Measurements from ENCODE around the gene SENP7.
"Not testable (repeated sequence)": the region's sequence is repeated elsewhere in the genome, so short reads cannot be mapped to it uniquely, and the experiment has no call there.

The SENP7 gene

DNA sequence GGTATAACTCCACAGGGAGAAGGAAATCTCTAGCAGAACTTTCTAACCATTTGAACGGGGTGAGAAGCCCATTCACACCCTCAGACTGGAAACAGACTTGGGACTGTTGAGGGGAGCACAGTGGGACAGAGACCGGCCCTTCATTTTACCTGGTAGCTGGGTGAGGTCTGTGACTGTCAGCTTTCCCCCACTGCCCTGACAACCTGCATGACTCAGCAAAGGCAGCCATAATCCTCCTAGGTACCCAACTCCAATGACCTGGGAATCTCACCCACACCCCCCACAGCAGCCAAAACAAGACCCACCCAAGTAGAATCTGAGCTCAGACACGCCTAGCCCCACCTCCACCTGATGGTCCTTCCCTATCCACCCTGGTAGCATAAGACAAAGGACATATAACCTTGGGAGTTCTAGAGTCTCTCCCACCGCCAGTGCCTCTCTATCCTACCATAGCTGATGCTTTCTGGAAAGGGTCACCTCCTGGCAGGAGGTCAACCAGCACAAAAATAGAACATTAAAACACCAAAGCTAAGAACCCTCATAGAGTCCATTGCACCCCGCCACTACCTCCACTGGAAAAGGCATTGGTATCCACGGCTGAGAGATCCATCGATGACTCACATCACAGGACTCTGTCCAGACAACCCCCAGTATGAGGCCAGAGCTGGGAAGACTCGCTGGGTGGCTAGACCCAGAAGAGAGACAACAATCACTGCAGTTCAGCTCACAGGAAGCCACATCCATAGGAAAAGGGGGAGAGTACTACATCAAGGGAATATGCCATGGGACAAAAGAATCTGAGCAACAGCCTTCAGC is 28.0 kb downstream of the SENP7 start:
- Histone ChIP-seq H3K27me3 (ENCODE audit: control insufficient read depth, insufficient read depth, low read length) (no peaks in the 10 kb centered on the region), H3K9ac (ENCODE audit: low read length) (no peak overlapping the region), H3K9me3 (ENCODE audit: control insufficient read depth, insufficient read depth, low read depth, low read length) (no peaks in the 10 kb centered on the region), H3K36me3 (ENCODE audit: control insufficient read depth, insufficient read depth, low read length) (no peaks in the 10 kb centered on the region), H3K4me3 (ENCODE audit: low read depth, low read length) (no peak overlapping the region; the same call in 1 of the 2 replicates), H3K27ac (ENCODE audit: low read depth, low read length) (peak overlapping the region; percentile 41; the same call in 1 of the 2 replicates), H3K4me1 (ENCODE audit: control insufficient read depth, insufficient read depth, low read length) (peaks cover 11% of the 10 kb centered on the region; the same call in 1 of the 2 replicates)

DNA sequence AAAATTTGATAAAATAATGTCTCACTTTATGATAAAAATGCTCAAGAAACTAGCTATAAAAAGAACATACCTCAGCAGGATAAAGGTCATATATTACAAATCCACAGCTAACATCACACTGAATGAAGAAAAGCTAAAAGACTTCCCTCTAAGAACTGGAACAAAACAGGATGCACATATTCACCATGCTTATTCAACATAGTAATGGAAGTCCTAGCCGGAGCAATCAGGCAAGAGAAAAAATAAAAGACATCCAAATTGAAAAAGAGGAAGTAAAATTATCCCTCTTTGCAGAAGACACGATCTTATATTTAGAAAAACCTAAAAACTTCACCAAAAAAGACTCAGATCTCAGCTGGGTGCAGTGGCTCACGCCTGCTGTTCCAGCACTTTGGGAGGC is 34.0 kb downstream of the SENP7 start:
- Histone ChIP-seq H3K27ac (ENCODE audit: low read depth, low read length) (no peak overlapping the region), H3K36me3 (ENCODE audit: control insufficient read depth, insufficient read depth, low read length) (no peaks in the 10 kb centered on the region), H3K9me3 (ENCODE audit: control insufficient read depth, insufficient read depth, low read depth, low read length) (0 out of 2 replicates have a peak, but pooled peaks cover 2% of the 10 kb centered on the region), H3K9ac (ENCODE audit: low read length) (no peak overlapping the region), H3K27me3 (ENCODE audit: control insufficient read depth, insufficient read depth, low read length) (no peaks in the 10 kb centered on the region), H3K4me3 (ENCODE audit: low read depth, low read length) (no peak overlapping the region), H3K4me1 (ENCODE audit: control insufficient read depth, insufficient read depth, low read length) (no peaks in the 10 kb centered on the region)

DNA sequence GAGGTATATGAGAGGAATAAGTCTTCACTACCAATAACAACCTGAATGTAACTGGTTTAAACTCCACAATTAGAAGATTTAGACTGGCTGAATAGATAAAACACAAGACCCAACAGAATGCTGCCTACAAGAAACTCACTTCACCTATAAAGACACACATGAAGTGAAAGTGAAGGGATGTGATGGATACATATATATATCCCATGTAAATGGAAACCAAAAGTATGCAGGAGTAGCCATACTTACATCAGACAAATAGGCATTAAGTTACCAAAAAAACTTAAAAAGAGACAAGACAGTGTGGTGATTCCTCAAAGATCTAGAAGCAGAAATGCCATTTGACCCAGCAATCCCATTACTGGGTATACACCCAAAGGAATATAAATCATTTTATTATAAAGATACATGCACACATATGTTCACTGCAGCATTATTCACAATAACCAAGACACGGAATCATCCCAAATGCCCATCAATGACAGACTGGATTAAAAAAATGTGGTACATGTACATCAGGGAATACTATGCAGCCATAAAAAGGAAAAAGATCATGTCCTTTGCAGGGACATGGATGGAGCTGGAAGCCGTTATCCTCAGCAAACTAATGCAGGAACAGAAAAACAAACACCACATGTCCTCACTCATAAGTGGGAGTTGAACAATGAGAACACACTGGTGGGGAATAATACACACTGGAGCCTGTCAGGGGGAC is 38.0 kb downstream of the SENP7 start:
- not testable (repeated sequence) for H3K4me3 ChIP-seq (ENCODE audit: low read depth, low read length); H3K4me1 ChIP-seq (ENCODE audit: control insufficient read depth, insufficient read depth, low read length); H3K9me3 ChIP-seq (ENCODE audit: control insufficient read depth, insufficient read depth, low read depth, low read length); H3K27me3 ChIP-seq (ENCODE audit: control insufficient read depth, insufficient read depth, low read length); H3K36me3 ChIP-seq (ENCODE audit: control insufficient read depth, insufficient read depth, low read length); H3K27ac ChIP-seq (ENCODE audit: low read depth, low read length); H3K9ac ChIP-seq (ENCODE audit: low read length)

DNA sequence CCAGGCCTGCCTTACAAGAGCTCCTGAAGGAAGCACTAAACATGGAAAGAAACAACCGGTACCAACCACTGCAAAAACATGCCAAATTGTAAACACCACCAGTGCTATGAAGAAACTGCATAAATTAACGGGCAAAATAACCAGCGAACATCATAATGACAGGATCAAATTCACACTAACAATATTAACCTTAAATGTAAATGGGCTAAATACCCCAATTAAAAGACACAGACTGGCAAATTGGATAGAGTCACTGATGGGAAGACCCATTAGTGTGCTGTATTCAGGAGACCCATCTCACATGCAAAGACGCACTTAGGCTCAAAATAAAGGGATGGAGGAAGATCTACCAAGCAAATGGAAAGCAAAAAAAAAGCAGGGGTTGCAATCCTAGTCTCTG is 44.3 kb downstream of the SENP7 start:
- not testable (repeated sequence) for H3K27ac ChIP-seq (ENCODE audit: low read depth, low read length); H3K27me3 ChIP-seq (ENCODE audit: control insufficient read depth, insufficient read depth, low read length); H3K36me3 ChIP-seq (ENCODE audit: control insufficient read depth, insufficient read depth, low read length); H3K4me1 ChIP-seq (ENCODE audit: control insufficient read depth, insufficient read depth, low read length); H3K4me3 ChIP-seq (ENCODE audit: low read depth, low read length); H3K9me3 ChIP-seq (ENCODE audit: control insufficient read depth, insufficient read depth, low read depth, low read length); H3K9ac ChIP-seq (ENCODE audit: low read length)

DNA sequence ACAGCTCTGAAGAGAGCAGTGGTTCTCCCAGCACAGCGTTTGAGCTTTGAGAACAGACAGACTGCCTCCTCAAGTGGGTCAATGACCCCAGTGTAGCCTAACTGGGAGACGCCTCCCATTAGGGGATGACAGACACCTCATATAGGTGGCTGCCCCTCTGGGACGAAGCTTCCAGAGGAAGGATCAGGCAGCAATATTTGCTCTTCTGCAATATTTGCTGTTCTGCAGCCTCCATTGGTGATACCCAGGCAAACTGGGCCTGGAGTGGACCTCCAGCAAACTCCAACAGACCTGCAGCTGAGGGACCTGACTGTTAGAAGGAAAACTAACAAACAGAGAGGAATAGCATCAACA is 45.7 kb downstream of the SENP7 start:
- not testable (repeated sequence) for H3K9ac ChIP-seq (ENCODE audit: low read length); H3K27ac ChIP-seq (ENCODE audit: low read depth, low read length); H3K4me1 ChIP-seq (ENCODE audit: control insufficient read depth, insufficient read depth, low read length); H3K36me3 ChIP-seq (ENCODE audit: control insufficient read depth, insufficient read depth, low read length); H3K9me3 ChIP-seq (ENCODE audit: control insufficient read depth, insufficient read depth, low read depth, low read length); H3K27me3 ChIP-seq (ENCODE audit: control insufficient read depth, insufficient read depth, low read length)
- peak overlapping the region; percentile 60; the same call in 1 of the 2 replicates for H3K4me3 ChIP-seq (ENCODE audit: low read depth, low read length)

DNA sequence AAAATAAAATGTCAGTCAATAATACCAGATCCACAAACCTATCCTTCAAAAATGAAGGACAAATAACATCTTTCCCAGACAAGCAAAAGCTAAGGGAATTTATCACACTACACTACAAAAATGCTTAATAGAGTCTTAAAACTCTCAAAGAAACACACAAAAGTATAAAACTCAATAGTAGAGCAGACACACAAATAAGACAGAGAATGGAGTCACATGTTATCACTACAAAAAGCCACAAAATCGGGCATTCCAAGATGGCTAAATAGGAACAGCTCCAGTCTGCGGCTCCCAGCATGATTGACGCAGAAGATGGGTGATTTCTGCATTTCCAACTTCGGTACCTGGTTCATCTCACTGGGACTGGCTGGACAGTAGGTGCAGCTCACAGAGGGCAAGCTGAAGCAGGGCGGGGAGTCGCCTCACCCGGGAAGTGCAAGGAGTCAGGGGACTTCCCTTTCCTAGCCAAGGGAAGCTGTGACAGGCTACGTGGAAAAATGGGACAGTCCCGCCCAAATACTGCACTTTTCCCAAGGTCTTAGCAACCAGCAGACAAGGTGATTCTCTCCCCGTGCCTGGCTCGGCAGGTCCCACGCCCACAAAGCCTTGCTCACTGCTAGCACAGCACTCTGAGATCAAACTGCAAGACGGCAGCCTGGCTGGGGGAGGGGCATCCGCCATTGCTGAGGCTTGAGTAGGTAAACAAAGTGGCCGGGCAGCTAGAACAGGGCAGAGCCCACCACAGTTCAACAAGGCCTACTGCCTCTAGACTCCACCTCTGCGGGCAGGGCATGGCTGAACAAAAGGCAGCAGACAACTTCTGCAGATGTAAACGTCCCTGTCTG is 46.3 kb downstream of the SENP7 start:
- no peaks in the 10 kb centered on the region for H3K36me3 ChIP-seq (ENCODE audit: control insufficient read depth, insufficient read depth, low read length)
- no peak overlapping the region for H3K27ac ChIP-seq (ENCODE audit: low read depth, low read length)
- no peaks in the 10 kb centered on the region for H3K27me3 ChIP-seq (ENCODE audit: control insufficient read depth, insufficient read depth, low read length)
- H3K4me1 ChIP-seq (ENCODE audit: control insufficient read depth, insufficient read depth, low read length) = 0 out of 2 replicates have a peak, but pooled peaks cover 4% of the 10 kb centered on the region
- H3K4me3 ChIP-seq (ENCODE audit: low read depth, low read length) = peak overlapping the region; percentile 60
- H3K9ac ChIP-seq (ENCODE audit: low read length) = peak overlapping the region; percentile 32
- peaks cover 4% of the 10 kb centered on the region for H3K9me3 ChIP-seq (ENCODE audit: control insufficient read depth, insufficient read depth, low read depth, low read length)

DNA sequence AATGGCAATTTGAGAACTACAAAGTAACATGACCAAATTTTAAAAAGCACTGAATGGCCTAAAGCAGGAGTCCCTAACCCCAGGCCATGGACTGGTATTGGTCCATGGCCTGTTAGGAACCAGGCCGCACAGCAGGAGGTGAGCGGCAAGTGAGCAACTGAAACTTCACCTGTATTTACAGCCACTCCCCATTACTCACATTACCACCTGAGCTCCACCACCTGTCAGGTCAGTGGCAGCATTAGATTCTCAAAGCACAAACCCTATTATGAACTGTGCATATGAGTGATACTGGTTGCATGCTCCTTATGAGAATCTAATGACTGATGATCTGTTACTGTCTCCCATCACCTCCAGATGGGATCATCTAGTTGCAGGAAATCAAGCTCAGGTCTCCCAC is 48.8 kb downstream of the SENP7 start:
- Histone ChIP-seq H3K27ac (ENCODE audit: low read depth, low read length) (no peak overlapping the region), H3K36me3 (ENCODE audit: control insufficient read depth, insufficient read depth, low read length) (no peaks in the 10 kb centered on the region), H3K9ac (ENCODE audit: low read length) (no peak overlapping the region), H3K4me1 (ENCODE audit: control insufficient read depth, insufficient read depth, low read length) (0 out of 2 replicates have a peak, but pooled peaks cover 4% of the 10 kb centered on the region), H3K27me3 (ENCODE audit: control insufficient read depth, insufficient read depth, low read length) (no peaks in the 10 kb centered on the region), H3K9me3 (ENCODE audit: control insufficient read depth, insufficient read depth, low read depth, low read length) (peaks cover 4% of the 10 kb centered on the region), H3K4me3 (ENCODE audit: low read depth, low read length) (no peak overlapping the region)

DNA sequence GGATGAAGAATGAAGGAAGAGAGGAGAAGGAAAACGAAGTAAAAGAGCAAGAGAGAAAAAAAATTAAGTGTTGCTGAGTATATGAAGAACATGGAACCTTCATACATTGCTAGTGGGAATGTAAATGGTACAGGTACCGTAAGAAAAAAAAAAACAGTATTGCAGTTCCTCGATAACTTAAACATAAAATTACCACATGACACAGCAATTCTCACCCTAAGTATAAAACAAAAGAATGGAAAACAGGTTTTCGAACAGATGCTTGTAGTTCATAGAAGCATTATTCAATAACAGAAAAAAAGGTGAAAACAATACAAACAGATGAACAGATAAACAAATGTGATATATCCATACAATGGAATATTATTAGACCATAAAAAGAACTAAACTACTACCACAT is 51.6 kb downstream of the SENP7 start:
- Histone ChIP-seq H3K4me1 (ENCODE audit: control insufficient read depth, insufficient read depth, low read length) (no peaks in the 10 kb centered on the region), H3K9ac (ENCODE audit: low read length) (no peak overlapping the region), H3K9me3 (ENCODE audit: control insufficient read depth, insufficient read depth, low read depth, low read length) (peaks cover 4% of the 10 kb centered on the region; the same call in 1 of the 2 replicates), H3K27me3 (ENCODE audit: control insufficient read depth, insufficient read depth, low read length) (no peaks in the 10 kb centered on the region), H3K4me3 (ENCODE audit: low read depth, low read length) (no peak overlapping the region), H3K27ac (ENCODE audit: low read depth, low read length) (no peak overlapping the region), H3K36me3 (ENCODE audit: control insufficient read depth, insufficient read depth, low read length) (no peaks in the 10 kb centered on the region)

DNA sequence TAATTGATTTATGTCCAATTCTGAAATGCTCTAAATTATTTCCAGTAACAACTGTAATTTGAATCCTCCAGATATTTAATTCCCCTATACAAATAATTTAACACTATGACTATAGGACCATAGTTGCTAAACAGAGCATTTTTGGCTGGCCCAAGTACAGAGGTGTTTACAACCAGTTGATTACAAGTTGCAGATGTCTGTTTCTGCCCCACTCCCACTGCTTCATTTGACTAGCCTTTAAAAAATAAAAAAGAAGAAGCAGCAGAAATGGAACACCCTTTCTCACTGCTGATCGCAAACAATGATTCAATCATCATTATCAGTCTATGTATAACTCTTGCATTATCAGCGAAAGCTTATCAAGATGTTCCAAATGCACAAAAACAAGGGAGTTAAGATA is 54.6 kb downstream of the SENP7 start:
- H3K4me3 ChIP-seq (ENCODE audit: low read depth, low read length) = no peak overlapping the region
- H3K9ac ChIP-seq (ENCODE audit: low read length) = no peak overlapping the region
- 0 out of 2 replicates have a peak, but pooled peaks cover 3% of the 10 kb centered on the region for H3K9me3 ChIP-seq (ENCODE audit: control insufficient read depth, insufficient read depth, low read depth, low read length)
- H3K4me1 ChIP-seq (ENCODE audit: control insufficient read depth, insufficient read depth, low read length) = no peaks in the 10 kb centered on the region
- H3K36me3 ChIP-seq (ENCODE audit: control insufficient read depth, insufficient read depth, low read length) = no peaks in the 10 kb centered on the region
- no peak overlapping the region for H3K27ac ChIP-seq (ENCODE audit: low read depth, low read length)
- H3K27me3 ChIP-seq (ENCODE audit: control insufficient read depth, insufficient read depth, low read length) = no peaks in the 10 kb centered on the region

DNA sequence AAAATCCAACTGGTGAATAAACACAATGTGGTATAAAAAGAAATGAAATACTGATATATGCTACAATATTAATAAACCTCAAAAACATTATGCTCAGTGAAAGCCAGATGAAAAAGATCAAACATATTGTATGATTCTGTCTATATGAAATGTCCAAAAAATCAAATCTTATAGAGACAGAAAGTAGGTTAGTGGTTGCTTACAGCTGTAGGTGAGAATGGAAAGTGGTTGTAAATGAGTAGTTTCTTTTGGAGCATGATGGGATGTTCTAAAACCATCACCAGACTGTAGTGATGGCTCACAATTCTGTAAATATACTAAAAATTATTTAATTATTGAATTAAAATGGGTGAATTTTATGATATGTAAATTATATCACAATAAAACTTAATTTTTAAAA is 58.4 kb downstream of the SENP7 start:
- Histone ChIP-seq H3K36me3 (ENCODE audit: control insufficient read depth, insufficient read depth, low read length) (no peaks in the 10 kb centered on the region), H3K4me1 (ENCODE audit: control insufficient read depth, insufficient read depth, low read length) (no peaks in the 10 kb centered on the region), H3K9me3 (ENCODE audit: control insufficient read depth, insufficient read depth, low read depth, low read length) (0 out of 2 replicates have a peak, but pooled peaks cover 3% of the 10 kb centered on the region), H3K9ac (ENCODE audit: low read length) (no peak overlapping the region), H3K27me3 (ENCODE audit: control insufficient read depth, insufficient read depth, low read length) (no peaks in the 10 kb centered on the region), H3K27ac (ENCODE audit: low read depth, low read length) (no peak overlapping the region), H3K4me3 (ENCODE audit: low read depth, low read length) (no peak overlapping the region)
